PC-9 (cell line): Measurements from ENCODE around the gene GPR148.

Source experiments
- CTCF ChIP-seq: fragments of 200-600 bp; sonication (generic); conservative IDR thresholded peaks from 2 replicates; pipeline ENCODE4 v1.6.1; 2017; ENCODE audit warnings: mixed run types, antibody characterized with exemption, mild to moderate bottlenecking, moderate library complexity
- EZH2 ChIP-seq: fragments of 200-600 bp; sonication (generic); IDR thresholded peaks from 2 replicates; pipeline ENCODE4 v1.8.0; 2017; ENCODE audit warnings: antibody characterized with exemption, low read depth

GRCh38 chr2:130764821-130765115 lies 35.9 kb downstream of the GPR148 start:
- TF ChIP-seq CTCF (no peak), EZH2 (no peak)
